HCT116 (cell line): ENCODE measurements around the gene PHF14. TPM values are rescaled to one million over a fixed set of nuclear protein-coding genes. Genes with fewer than 3 reads are reported as not detected.

ENCODE experiments used
- ATAC-seq: fragments of 200-7000 bp; cut with Tn5 transposase; 2 replicates; pipeline ENCODE4 v1.9.1; 2020; ENCODE audit warnings: mild to moderate bottlenecking, moderate library complexity
- BruUV-seq: library from RNA; stranded (reverse); fragments of 400-500 nt; replicated peaks from 2 replicates; lab custom pipeline; 2021; lab: Mats Ljungman, UMichigan
- CTCF ChIA-PET: fragments of 300-600 bp; sonication (Branson Sonifier 250); formaldehyde crosslinking; loops from one replicate; lab custom pipeline; 2021; ENCODE audit warnings: antibody characterized with exemption; lab: Charles Lee
- POLR2A ChIA-PET: fragments of 300-600, 350-600 bp; sonication (Branson Sonifier 250); formaldehyde crosslinking; loops from one replicate; lab custom pipeline; 2021; ENCODE audit warnings: antibody characterized with exemption; lab: Charles Lee
- RAD21 ChIA-PET, 2 experiments: fragments of 300-600 bp; sonication (Branson Sonifier 250); formaldehyde crosslinking; loops; one replicate each; lab custom pipeline; 2023; ENCODE audit warnings: low total read pairs in 2 of 2; ENCODE audit not compliant: uncharacterized antibody in 2 of 2, unreplicated experiment in 2 of 2, low non-redundant PET in 1 of 2; lab: Charles Lee
- DNase-seq: peaks from one replicate; pipeline ENCODE4 v3.0.0-alpha.2; 2010; ENCODE audit warnings: low read depth, low spot score
- H2AFZ ChIP-seq: fragments of 200-600 bp; shearing (Covaris generic), sonication (generic); 2 replicates; pipeline ENCODE4 v1.6.1; 2017; ENCODE audit warnings: low read depth, mixed run types, mixed read lengths, antibody characterized with exemption, low read length; ENCODE audit not compliant: poor library complexity, severe bottlenecking
- H3K27ac ChIP-seq: 2 replicates; pipeline ENCODE4 v1.5.1; 2012; ENCODE audit warnings: low read depth, low read length
- H3K27me3 ChIP-seq: fragments of 200-600 bp; sonication (generic); 2 replicates; pipeline ENCODE4 v1.6.1; 2016; ENCODE audit warnings: mixed run types, low read length, mixed read lengths; ENCODE audit not compliant: insufficient read depth
- H3K36me3 ChIP-seq, 2 experiments: fragments of 200-500 bp in 1 of 2; fragments of 200-600 bp in 1 of 2; sonication (Bioruptor generic) in 1 of 2; sonication (generic) in 1 of 2; 2 replicates each; pipeline versions ENCODE4 v1.5.1 to v1.6.1; 2014 to 2016; ENCODE audit warnings: low read length in 2 of 2, inconsistent platforms in 1 of 2, mixed read lengths in 1 of 2, mixed run types in 1 of 2; ENCODE audit not compliant: insufficient read depth in 2 of 2, control insufficient read depth in 1 of 2
- H3K4me1 ChIP-seq, 2 experiments: fragments of 200-600 bp in 1 of 2; sonication (generic) in 1 of 2; 2 replicates each; pipeline versions ENCODE4 v1.5.1 to v1.6.1; 2012 to 2017; ENCODE audit warnings: low read length in 2 of 2, inconsistent platforms in 1 of 2, mild to moderate bottlenecking in 1 of 2, mixed read lengths in 1 of 2, mixed run types in 1 of 2, moderate library complexity in 1 of 2; ENCODE audit not compliant: insufficient read depth in 2 of 2, control insufficient read depth in 1 of 2
- H3K4me2 ChIP-seq: fragments of 200-600 bp; sonication (generic); 2 replicates; pipeline ENCODE4 v1.6.1; 2017; ENCODE audit warnings: mixed run types, low read length, mixed read lengths
- H3K4me3 ChIP-seq, 2 experiments: fragments of 200-600 bp in 1 of 2; sonication (generic) in 1 of 2; replicated peaks in 1 of 2; 2 replicates each; pipeline ENCODE4 v1.5.1; 2011 to 2016; ENCODE audit warnings: low read length in 2 of 2, control low read depth in 1 of 2, low read depth in 1 of 2, mild to moderate bottlenecking in 1 of 2, mixed read lengths in 1 of 2, mixed run types in 1 of 2
- H3K79me2 ChIP-seq: fragments of 200-600 bp; sonication (generic); 2 replicates; pipeline ENCODE4 v1.6.1; 2017; ENCODE audit warnings: mild to moderate bottlenecking, mixed run types, low read length, moderate library complexity, mixed read lengths; ENCODE audit not compliant: insufficient read depth
- H3K9ac ChIP-seq: fragments of 200-600 bp; sonication (generic); 2 replicates; pipeline ENCODE4 v1.6.1; 2016; ENCODE audit warnings: low read length, mixed read lengths
- H3K9me2 ChIP-seq: fragments of 200-600 bp; sonication (generic), shearing (Covaris generic); 2 replicates; pipeline ENCODE4 v1.6.1; 2017; ENCODE audit warnings: mixed run types, mild to moderate bottlenecking, moderate library complexity; ENCODE audit not compliant: insufficient read depth
- H3K9me3 ChIP-seq, 2 experiments: fragments of 200-500 bp in 1 of 2; fragments of 200-600 bp in 1 of 2; sonication (Bioruptor generic) in 1 of 2; sonication (generic) in 1 of 2; 2 replicates each; pipeline ENCODE4 v1.6.1; 2014 to 2017; ENCODE audit warnings: low read length in 2 of 2, mixed read lengths in 2 of 2, inconsistent platforms in 1 of 2, low read depth in 1 of 2, mild to moderate bottlenecking in 1 of 2, mixed run types in 1 of 2, moderate library complexity in 1 of 2; ENCODE audit not compliant: control insufficient read depth in 1 of 2, insufficient read depth in 1 of 2
- H4K20me1 ChIP-seq: fragments of 200-600 bp; sonication (generic), shearing (Covaris generic); 2 replicates; pipeline ENCODE4 v1.6.1; 2017; ENCODE audit warnings: mixed run types, mild to moderate bottlenecking, moderate library complexity; ENCODE audit not compliant: insufficient read depth
- CBX3 ChIP-seq: IDR thresholded peaks from 2 replicates; pipeline ENCODE4 v1.6.1; 2012; ENCODE audit warnings: low read depth
- CEBPB ChIP-seq: IDR thresholded peaks from 2 replicates; pipeline ENCODE4 v1.6.1; 2012; ENCODE audit warnings: low read depth
- CTCF ChIP-seq, 3 experiments: fragments of 200-600 bp in 1 of 3; sonication (generic) in 1 of 3; IDR thresholded peaks in 2 of 3; conservative IDR thresholded peaks in 1 of 3; 2 replicates each; pipeline ENCODE4 v1.5.1; 2012 to 2017; ENCODE audit warnings: low read depth in 2 of 3, low read length in 2 of 3, antibody characterized with exemption in 1 of 3, borderline replicate concordance in 1 of 3, control low read depth in 1 of 3, mild to moderate bottlenecking in 1 of 3, mixed read lengths in 1 of 3, mixed run types in 1 of 3, moderate library complexity in 1 of 3; ENCODE audit not compliant: insufficient read depth in 1 of 3
- EGR1 ChIP-seq: IDR thresholded peaks from 2 replicates; pipeline ENCODE4 v1.6.1; 2012; ENCODE audit warnings: low read depth
- ELF1 ChIP-seq: IDR thresholded peaks from 2 replicates; pipeline ENCODE4 v1.6.1; 2012; ENCODE audit warnings: low read depth, borderline replicate concordance
- EZH2 ChIP-seq: fragments of 200-600 bp; sonication (generic); IDR thresholded peaks from 2 replicates; pipeline ENCODE4 v1.6.1; 2017; ENCODE audit warnings: antibody characterized with exemption, mixed run types
- EZH2phosphoT487 ChIP-seq: fragments of 200-600 bp; IDR thresholded peaks from 2 replicates; pipeline ENCODE4 v1.6.1; 2018; ENCODE audit warnings: antibody characterized with exemption, borderline replicate concordance
- FOSL1 ChIP-seq: IDR thresholded peaks from 2 replicates; pipeline ENCODE4 v1.6.1; 2012; ENCODE audit warnings: low read depth
- JUND ChIP-seq: IDR thresholded peaks from 2 replicates; pipeline ENCODE4 v1.6.1; 2012
- MAX ChIP-seq: IDR thresholded peaks from 2 replicates; pipeline ENCODE4 v1.6.1; 2012
- REST ChIP-seq: IDR thresholded peaks from 2 replicates; pipeline ENCODE4 v1.6.1; 2012; ENCODE audit warnings: low read depth
- SIN3A ChIP-seq: IDR thresholded peaks from 2 replicates; pipeline ENCODE4 v1.6.1; 2012; ENCODE audit warnings: low read depth
- SRF ChIP-seq: IDR thresholded peaks from 2 replicates; pipeline ENCODE4 v1.6.1; 2012; ENCODE audit warnings: low read depth
- TCF7L2 ChIP-seq: IDR thresholded peaks from 2 replicates; pipeline ENCODE4 v1.7.0; 2011; ENCODE audit warnings: borderline replicate concordance, inconsistent platforms; ENCODE audit not compliant: insufficient read depth, insufficient read length; ENCODE audit errors: extremely low read depth
- YY1 ChIP-seq: IDR thresholded peaks from 2 replicates; pipeline ENCODE4 v1.6.1; 2011; ENCODE audit warnings: low read length, low read depth, moderate library complexity, mild to moderate bottlenecking; ENCODE audit not compliant: insufficient replicate concordance; ENCODE audit errors: extremely low read depth
- intact Hi-C: fragments of 100-400 bp; cut with micrococcal nuclease; formaldehyde crosslinking; loops from 2 replicates; pipeline ENCODE4 v1.10.0; 2022
- total RNA-seq: library from RNA; stranded (reverse); gene quantifications from one replicate; pipeline ENCODE4 v1.2.1, GENCODE V29; 2021; ENCODE audit not compliant: unreplicated experiment
- TF ChIP-seq, protein P1 (sequence below): IDR thresholded peaks from 2 replicates; pipeline ENCODE4 v1.6.1; 2012

The PHF14 gene
- total RNA-seq, 1 experiment from 2014 or later = 13.8 TPM

DNA sequence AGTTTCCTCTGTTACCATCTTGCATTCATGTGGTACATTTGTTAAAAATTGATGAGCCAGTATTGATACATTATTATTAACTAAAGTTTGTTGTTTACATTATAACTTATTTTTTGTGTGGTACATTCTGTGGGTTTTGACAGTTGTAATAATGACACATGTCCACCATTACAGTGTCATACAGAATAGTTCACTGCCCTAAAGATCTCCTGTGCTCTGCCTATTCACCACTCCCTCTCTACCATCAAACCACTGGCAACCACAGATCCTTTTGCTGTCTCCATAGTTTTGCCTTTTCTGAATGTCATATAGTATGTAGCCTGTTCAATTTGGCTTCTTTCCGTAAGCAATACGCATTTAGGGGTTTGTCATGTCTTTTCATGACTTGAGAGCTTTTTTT, 156.9 kb downstream of the PHF14 start:
- BruUV-seq = no TSS peak
- Histone ChIP-seq H3K27me3 (no peaks in the 10 kb centered on the region), H3K36me3 (no peaks in the 10 kb centered on the region), H2AFZ (no peak overlapping the region), H4K20me1 (no peaks in the 10 kb centered on the region), H3K4me1 (no peaks in the 10 kb centered on the region), H3K79me2 (no peaks in the 10 kb centered on the region), H3K4me2 (no peak overlapping the region), H3K9me3 (no peaks in the 10 kb centered on the region), H3K9me2 (no peaks in the 10 kb centered on the region), H3K9ac (no peak overlapping the region), H3K4me3 (no peak overlapping the region), H3K27ac (no peak overlapping the region)
- ChIA-PET RAD21 (no interaction called here), CTCF (no interaction called here), POLR2A (no interaction called here)
- intact Hi-C loops = no loop called here
- TF ChIP-seq CEBPB (no peak), MAX (no peak), ELF1 (no peak), SIN3A (no peak), TCF7L2 (no peak), CTCF (IDR thresholded peaks at IDR 0.05 in 2 of 3, conservative IDR thresholded peaks at IDR 0.05 in 1 of 3; ENCODE audit: borderline replicate concordance in 1 of 3, insufficient read depth in 1 of 3, low read depth in 2 of 3, low read length in 2 of 3) (no peak), CBX3 (no peak), FOSL1 (no peak), SRF (no peak), JUND (no peak), REST (no peak), EZH2 (no peak), EZH2phosphoT487 (no peak), EGR1 (no peak), YY1 (no peak)
- TF ChIP-seq, protein P1, sequence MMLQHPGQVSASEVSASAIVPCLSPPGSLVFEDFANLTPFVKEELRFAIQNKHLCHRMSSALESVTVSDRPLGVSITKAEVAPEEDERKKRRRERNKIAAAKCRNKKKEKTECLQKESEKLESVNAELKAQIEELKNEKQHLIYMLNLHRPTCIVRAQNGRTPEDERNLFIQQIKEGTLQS = no peak
- DNase-seq (no peak), ATAC-seq (no peak)
